Lung (tissue), 12 donors: ENCODE results near the gene KLK10. TPM values are rescaled to one million over a fixed set of nuclear protein-coding genes. Genes with fewer than 3 reads are reported as not detected.

Source experiments
- ATAC-seq: fragments of 200-7000 bp; cut with Tn5 transposase; one replicate; pipeline ENCODE4 v1.9.1; 2020; ENCODE audit warnings: moderate number of reproducible peaks; ENCODE audit not compliant: insufficient read depth, low FRiP score
- DNase-seq, 3 donors: peaks; one replicate each; pipeline ENCODE4 v3.0.0-alpha.2; 2013 to 2017
- H3K27ac ChIP-seq, 2 donors: one replicate each; pipeline ENCODE4 v1.5.1; 2013; ENCODE audit warnings: mild to moderate bottlenecking in 2 of 2, moderate library complexity in 2 of 2, control low read depth in 1 of 2, inconsistent platforms in 1 of 2, low read depth in 1 of 2, low read length in 1 of 2
- H3K27me3 ChIP-seq, 3 donors: one replicate each; pipeline ENCODE4 v1.5.1; 2013; ENCODE audit warnings: low read length in 2 of 3; ENCODE audit not compliant: control insufficient read depth in 3 of 3, insufficient read depth in 3 of 3
- H3K36me3 ChIP-seq, 4 donors: one replicate each; pipeline ENCODE4 v1.5.1; 2013; ENCODE audit warnings: low read length in 4 of 4, mild to moderate bottlenecking in 1 of 4, moderate library complexity in 1 of 4; ENCODE audit not compliant: control insufficient read depth in 4 of 4, insufficient read depth in 4 of 4
- H3K4me1 ChIP-seq, 5 donors: one replicate each; pipeline ENCODE4 v1.5.1; 2013; ENCODE audit warnings: low read length in 5 of 5, mild to moderate bottlenecking in 2 of 5, moderate library complexity in 1 of 5; ENCODE audit not compliant: control insufficient read depth in 5 of 5, insufficient read depth in 5 of 5
- H3K4me3 ChIP-seq: one replicate; pipeline ENCODE4 v1.5.1; 2013; ENCODE audit warnings: mild to moderate bottlenecking, control low read depth, moderate library complexity
- H3K9ac ChIP-seq, 2 donors: one replicate each; pipeline ENCODE4 v1.5.1; 2013; ENCODE audit warnings: low read length in 2 of 2, control low read depth in 1 of 2; ENCODE audit not compliant: insufficient read depth in 1 of 2
- H3K9me3 ChIP-seq, 4 donors: one replicate each; pipeline ENCODE4 v1.5.1; 2013; ENCODE audit warnings: low read length in 3 of 4, mild to moderate bottlenecking in 1 of 4, moderate library complexity in 1 of 4; ENCODE audit not compliant: control insufficient read depth in 4 of 4, insufficient read depth in 3 of 4
- WGBS, 2 donors: extraction: QIAGEN DNeasy Blood & Tissue Kit; methylation state at CpG; one replicate each; pipeline ENCODE4 v1.1.7; 2013; 5-methylcytosine and 5-hydroxymethylcytosine counted together
- polyA plus RNA-seq, 2 donors: library from polyadenylated mRNA; stranded (reverse); fragments of 200-250 nt; gene quantifications; one replicate each; pipeline ENCODE4 v1.2.1, GENCODE V29; 2013
- total RNA-seq, 2 donors: library from RNA; depleted of rRNA in 1 of 2; stranded (reverse); fragments of >200 nt in 1 of 2; gene quantifications; one replicate each; pipeline ENCODE4 v1.2.1, GENCODE V29; 2014 to 2021
- TF ChIP-seq, protein P1 (sequence below): IDR thresholded peaks from 2 replicates; pipeline ENCODE4 v1.5.1; 2012; ENCODE audit warnings: mild to moderate bottlenecking; ENCODE audit errors: control extremely low read depth, extremely low read depth
- donor health status: control.
- donor health status: control.
- donor health status: Bipolar disorder and iron deficiency.
- donor health status: healthy.
- donor health status: DM: yes; HTN: yes; CAD: no.

The KLK10 gene
- total and polyA plus RNA-seq, 4 donors, result 9.8 to 34.2 (median 19.9) TPM

DNA sequence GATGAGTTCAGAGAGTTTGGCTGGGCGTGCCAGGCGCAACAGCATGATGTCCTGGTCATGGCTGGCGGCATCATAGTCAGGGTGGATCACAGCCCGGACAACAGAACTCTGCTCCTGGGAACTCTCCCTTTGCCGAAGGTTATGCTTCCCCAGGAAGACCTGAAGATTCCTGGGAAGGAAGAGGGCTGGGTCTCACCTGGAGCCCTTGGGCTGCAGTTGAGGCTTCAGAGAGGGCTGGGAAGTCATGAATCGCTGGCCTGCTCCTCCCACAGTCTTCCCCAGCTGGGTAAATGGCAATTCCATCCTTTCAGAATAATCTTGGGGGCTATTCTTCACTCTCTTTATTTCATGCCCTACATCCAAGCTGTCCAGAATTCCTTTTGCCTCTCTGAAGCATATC lies 56.1 kb downstream of the KLK10 start:
- Histone ChIP-seq H3K9ac (no peak overlapping the region), H3K36me3 (no peaks in the 10 kb centered on the region), H3K9me3 (peaks cover 0 to 12% (median 0%) of the 10 kb centered on the region in 4 donors), H3K27ac (no peak overlapping the region), H3K4me1 (no peaks in the 10 kb centered on the region), H3K27me3 (no peaks in the 10 kb centered on the region), H3K4me3 (no peak overlapping the region)
- ATAC-seq (no peak), DNase-seq (no peak)
- WGBS, 2 donors, result 89 to 91% methylated on average over 6 of the region's 6 CpGs
- TF ChIP-seq, protein P1, sequence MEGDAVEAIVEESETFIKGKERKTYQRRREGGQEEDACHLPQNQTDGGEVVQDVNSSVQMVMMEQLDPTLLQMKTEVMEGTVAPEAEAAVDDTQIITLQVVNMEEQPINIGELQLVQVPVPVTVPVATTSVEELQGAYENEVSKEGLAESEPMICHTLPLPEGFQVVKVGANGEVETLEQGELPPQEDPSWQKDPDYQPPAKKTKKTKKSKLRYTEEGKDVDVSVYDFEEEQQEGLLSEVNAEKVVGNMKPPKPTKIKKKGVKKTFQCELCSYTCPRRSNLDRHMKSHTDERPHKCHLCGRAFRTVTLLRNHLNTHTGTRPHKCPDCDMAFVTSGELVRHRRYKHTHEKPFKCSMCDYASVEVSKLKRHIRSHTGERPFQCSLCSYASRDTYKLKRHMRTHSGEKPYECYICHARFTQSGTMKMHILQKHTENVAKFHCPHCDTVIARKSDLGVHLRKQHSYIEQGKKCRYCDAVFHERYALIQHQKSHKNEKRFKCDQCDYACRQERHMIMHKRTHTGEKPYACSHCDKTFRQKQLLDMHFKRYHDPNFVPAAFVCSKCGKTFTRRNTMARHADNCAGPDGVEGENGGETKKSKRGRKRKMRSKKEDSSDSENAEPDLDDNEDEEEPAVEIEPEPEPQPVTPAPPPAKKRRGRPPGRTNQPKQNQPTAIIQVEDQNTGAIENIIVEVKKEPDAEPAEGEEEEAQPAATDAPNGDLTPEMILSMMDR, result no peak

Other genes with a start within 250 kb of the KLK10 start
- gene GPR32, start 249.2 kb downstream of the KLK10 start, total RNA-seq, result not detected
- not detected for gene GPR32, start 249.2 kb downstream of the KLK10 start, polyA plus RNA-seq
- gene ACP4, start 229.3 kb downstream of the KLK10 start, total RNA-seq, result not detected
- gene ACP4, start 229.3 kb downstream of the KLK10 start, polyA plus RNA-seq, result not detected
- under 1 TPM in 1 of 2 donors, not detected in 1; 0.92 TPM for gene KLK1, start 195.9 kb downstream of the KLK10 start, total RNA-seq
- gene KLK1, start 195.9 kb downstream of the KLK10 start, polyA plus RNA-seq, result under 1 TPM; 0.25 to 0.83 TPM
- gene KLK15, start 186.1 kb downstream of the KLK10 start, total RNA-seq, result not detected
- gene KLK15, start 186.1 kb downstream of the KLK10 start, polyA plus RNA-seq, result not detected
- not detected for gene KLK3, start 164.8 kb downstream of the KLK10 start, total RNA-seq
- not detected for gene KLK3, start 164.8 kb downstream of the KLK10 start, polyA plus RNA-seq
- not detected for gene KLK2, start 146.3 kb downstream of the KLK10 start, total RNA-seq
- gene KLK2, start 146.3 kb downstream of the KLK10 start, polyA plus RNA-seq, result not detected
- not detected for gene KLK4, start 108.3 kb downstream of the KLK10 start, total RNA-seq
- under 1 TPM; 0.03 to 0.26 TPM for gene KLK4, start 108.3 kb downstream of the KLK10 start, polyA plus RNA-seq
- under 1 TPM in 1 of 2 donors, not detected in 1; 0.60 TPM for gene KLK5, start 66.7 kb downstream of the KLK10 start, total RNA-seq
- under 1 TPM in 1 of 2 donors, not detected in 1; 0.06 TPM for gene KLK5, start 66.7 kb downstream of the KLK10 start, polyA plus RNA-seq
- not detected for gene KLK6, start 50.1 kb downstream of the KLK10 start, total RNA-seq
- not detected for gene KLK6, start 50.1 kb downstream of the KLK10 start, polyA plus RNA-seq
- under 1 TPM in 1 of 2 donors, not detected in 1; 0.31 TPM for gene KLK7, start 35.8 kb downstream of the KLK10 start, total RNA-seq
- under 1 TPM; 0.05 to 0.14 TPM for gene KLK7, start 35.8 kb downstream of the KLK10 start, polyA plus RNA-seq
- gene KLK8, start 18.1 kb downstream of the KLK10 start, total RNA-seq, result not detected
- under 1 TPM; 0.39 to 0.74 TPM for gene KLK8, start 18.1 kb downstream of the KLK10 start, polyA plus RNA-seq
- gene KLK11, start 6.9 kb upstream of the KLK10 start, total RNA-seq, result 10 to 100 TPM; 14.1 to 38.6 TPM
- 10 to 100 TPM; 15.3 to 23.6 TPM for gene KLK11, start 6.9 kb upstream of the KLK10 start, polyA plus RNA-seq
- 10 to 100 TPM in 1 of 2 donors, 1 to 10 TPM in 1; 7.3 to 14.4 TPM for gene KLK12, start 15.3 kb upstream of the KLK10 start, total RNA-seq
- 1 to 10 TPM; 1.9 to 9.5 TPM for gene KLK12, start 15.3 kb upstream of the KLK10 start, polyA plus RNA-seq
- 1 to 10 TPM in 1 of 2 donors, under 1 TPM in 1; 0.65 to 9.3 TPM for gene KLK13, start 45.4 kb upstream of the KLK10 start, total RNA-seq
- 1 to 10 TPM; 1.7 to 4.5 TPM for gene KLK13, start 45.4 kb upstream of the KLK10 start, polyA plus RNA-seq
- 1 to 10 TPM in 1 of 2 donors, under 1 TPM in 1; 0.46 to 3.9 TPM for gene KLK14, start 63.2 kb upstream of the KLK10 start, total RNA-seq
- gene KLK14, start 63.2 kb upstream of the KLK10 start, polyA plus RNA-seq, result 1 to 10 TPM in 1 of 2 donors, under 1 TPM in 1; 0.49 to 1.3 TPM
- gene CTU1, start 88.7 kb upstream of the KLK10 start, total RNA-seq, result 1 to 10 TPM; 3.2 to 9.8 TPM
- gene CTU1, start 88.7 kb upstream of the KLK10 start, polyA plus RNA-seq, result 1 to 10 TPM; 2.5 to 4.4 TPM
- gene SIGLEC9, start 105.2 kb upstream of the KLK10 start, total RNA-seq, result 10 to 100 TPM in 1 of 2 donors, 1 to 10 TPM in 1; 4.5 to 25.7 TPM
- gene SIGLEC9, start 105.2 kb upstream of the KLK10 start, polyA plus RNA-seq, result 10 to 100 TPM in 1 of 2 donors, 1 to 10 TPM in 1; 4.3 to 57.0 TPM
- gene SIGLEC7, start 122.6 kb upstream of the KLK10 start, total RNA-seq, result 10 to 100 TPM in 1 of 2 donors, 1 to 10 TPM in 1; 6.3 to 13.4 TPM
- gene SIGLEC7, start 122.6 kb upstream of the KLK10 start, polyA plus RNA-seq, result 10 to 100 TPM in 1 of 2 donors, 1 to 10 TPM in 1; 2.1 to 29.3 TPM
- 10 to 100 TPM in 1 of 2 donors, 1 to 10 TPM in 1; 7.0 to 20.2 TPM for gene CD33, start 205.4 kb upstream of the KLK10 start, total RNA-seq
- 10 to 100 TPM; 13.4 to 40.2 TPM for gene CD33, start 205.4 kb upstream of the KLK10 start, polyA plus RNA-seq
- not detected for gene SIGLECL1, start 231.4 kb upstream of the KLK10 start, total RNA-seq
- gene SIGLECL1, start 231.4 kb upstream of the KLK10 start, polyA plus RNA-seq, result under 1 TPM in 1 of 2 donors, not detected in 1; 0.03 TPM